Measurements from ENCODE around the gene OGFR. TPM values are rescaled to one million over a fixed set of nuclear protein-coding genes. Genes with fewer than 3 reads are reported as not detected.

The OGFR gene
- total RNA-seq, 1 donor from 2014 or later: 31.0 TPM

DNA sequence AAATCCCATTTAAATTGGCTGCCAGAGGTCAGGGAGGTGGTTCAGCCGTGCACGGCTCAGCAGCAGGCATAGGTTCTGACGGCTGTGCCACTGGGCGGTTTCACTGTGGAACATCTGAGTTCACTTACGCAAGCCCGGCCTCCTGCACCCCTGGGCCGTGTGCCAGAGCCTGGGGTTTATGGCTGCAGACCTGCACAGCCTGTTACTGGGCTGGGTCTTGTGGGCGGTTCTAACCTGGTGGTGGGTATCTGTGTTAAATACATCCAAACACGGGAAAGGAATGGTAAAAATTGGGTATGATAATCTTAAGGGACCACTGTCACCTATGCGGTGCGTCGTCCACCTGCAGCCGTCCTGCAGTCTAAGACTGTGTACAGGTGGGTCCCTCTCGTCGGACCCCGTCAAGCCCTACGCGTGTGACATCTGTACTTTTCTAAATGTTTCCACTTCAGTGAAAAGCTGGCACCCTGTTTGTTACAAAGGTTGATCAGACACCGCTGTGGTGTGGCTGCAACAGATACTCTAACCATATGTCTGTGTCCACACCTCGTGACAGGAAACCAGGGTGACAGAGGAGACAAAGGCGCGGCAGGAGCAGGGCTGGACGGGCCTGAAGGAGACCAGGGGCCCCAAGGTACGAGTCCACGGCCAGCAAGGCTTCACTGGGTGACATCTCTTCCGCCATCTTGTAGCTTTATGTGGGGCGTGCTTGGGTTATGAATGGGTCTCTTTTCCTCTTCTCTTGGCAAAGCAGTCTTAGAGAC, 33.7 kb downstream of the OGFR start:
- Mint-ChIP-seq H3K4me1 (ENCODE audit: low read depth) (peaks cover 5% of the 10 kb centered on the region), H3K36me3 (ENCODE audit: insufficient read depth) (peaks cover 5% of the 10 kb centered on the region), H3K27me3 (no peaks in the 10 kb centered on the region), H3K9me3 (ENCODE audit: low read depth) (no peaks in the 10 kb centered on the region), H3K27ac (no peak overlapping the region), H3K4me3 (ENCODE audit: low read depth) (no peak overlapping the region)
- no peak for DNase-seq (ENCODE audit: low spot score, unreplicated experiment)
- TF ChIP-seq, protein P1, sequence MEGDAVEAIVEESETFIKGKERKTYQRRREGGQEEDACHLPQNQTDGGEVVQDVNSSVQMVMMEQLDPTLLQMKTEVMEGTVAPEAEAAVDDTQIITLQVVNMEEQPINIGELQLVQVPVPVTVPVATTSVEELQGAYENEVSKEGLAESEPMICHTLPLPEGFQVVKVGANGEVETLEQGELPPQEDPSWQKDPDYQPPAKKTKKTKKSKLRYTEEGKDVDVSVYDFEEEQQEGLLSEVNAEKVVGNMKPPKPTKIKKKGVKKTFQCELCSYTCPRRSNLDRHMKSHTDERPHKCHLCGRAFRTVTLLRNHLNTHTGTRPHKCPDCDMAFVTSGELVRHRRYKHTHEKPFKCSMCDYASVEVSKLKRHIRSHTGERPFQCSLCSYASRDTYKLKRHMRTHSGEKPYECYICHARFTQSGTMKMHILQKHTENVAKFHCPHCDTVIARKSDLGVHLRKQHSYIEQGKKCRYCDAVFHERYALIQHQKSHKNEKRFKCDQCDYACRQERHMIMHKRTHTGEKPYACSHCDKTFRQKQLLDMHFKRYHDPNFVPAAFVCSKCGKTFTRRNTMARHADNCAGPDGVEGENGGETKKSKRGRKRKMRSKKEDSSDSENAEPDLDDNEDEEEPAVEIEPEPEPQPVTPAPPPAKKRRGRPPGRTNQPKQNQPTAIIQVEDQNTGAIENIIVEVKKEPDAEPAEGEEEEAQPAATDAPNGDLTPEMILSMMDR (IDR thresholded peaks at IDR 0.05; ENCODE audit: unreplicated experiment): no peak

DNA sequence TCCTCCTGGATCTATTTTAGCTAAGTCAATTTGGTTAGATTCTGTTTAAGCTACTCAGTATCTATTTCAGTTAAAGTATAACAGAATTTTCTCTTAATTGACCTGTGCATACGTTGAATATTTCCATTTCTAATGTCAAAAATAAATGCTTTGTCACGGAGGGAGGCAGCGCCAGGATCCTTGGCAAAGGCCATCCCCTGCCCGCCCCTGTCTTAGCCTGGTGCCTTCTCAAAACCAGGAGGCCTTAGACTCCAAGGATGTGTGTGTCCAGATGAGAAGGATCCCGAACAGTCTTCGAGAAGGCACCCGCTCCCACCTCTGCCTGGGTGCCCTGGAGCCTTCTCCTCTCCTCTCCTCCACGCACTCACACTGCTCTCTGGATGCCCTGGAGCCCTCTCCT, 34.6 kb downstream of the OGFR start:
- Mint-ChIP-seq H3K27ac (no peak overlapping the region), H3K27me3 (no peaks in the 10 kb centered on the region), H3K9me3 (ENCODE audit: low read depth) (no peaks in the 10 kb centered on the region), H3K36me3 (ENCODE audit: insufficient read depth) (peaks cover 5% of the 10 kb centered on the region), H3K4me1 (ENCODE audit: low read depth) (peaks cover 5% of the 10 kb centered on the region), H3K4me3 (ENCODE audit: low read depth) (no peak overlapping the region)
- no peak for DNase-seq (ENCODE audit: low spot score, unreplicated experiment)
- TF ChIP-seq, protein P1 (IDR thresholded peaks at IDR 0.05; ENCODE audit: unreplicated experiment): no peak

DNA sequence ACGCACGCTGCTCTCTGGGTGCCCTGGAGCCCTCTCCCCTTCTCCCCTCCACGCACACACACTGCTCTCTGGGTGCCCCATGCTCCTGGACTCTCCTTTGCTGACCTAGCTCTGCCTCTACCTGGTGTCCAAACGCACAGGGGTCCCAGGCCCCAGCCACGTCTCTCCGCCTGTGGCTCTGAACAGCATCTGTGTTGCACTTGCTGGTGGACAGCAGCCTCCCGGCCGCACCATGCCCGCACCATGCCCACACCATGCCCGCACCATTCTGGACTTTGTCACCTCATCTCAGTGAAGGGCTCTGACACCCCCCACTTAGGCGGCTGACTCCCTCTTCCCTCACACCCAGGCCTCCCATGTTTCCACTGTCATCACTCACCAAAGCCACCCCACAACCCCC, 35.2 kb downstream of the OGFR start:
- Mint-ChIP-seq H3K9me3 (ENCODE audit: low read depth) (no peaks in the 10 kb centered on the region), H3K4me3 (ENCODE audit: low read depth) (no peak overlapping the region), H3K36me3 (ENCODE audit: insufficient read depth) (peaks cover 5% of the 10 kb centered on the region), H3K27me3 (no peaks in the 10 kb centered on the region), H3K4me1 (ENCODE audit: low read depth) (peaks cover 5% of the 10 kb centered on the region), H3K27ac (no peak overlapping the region)
- TF ChIP-seq, protein P1 (IDR thresholded peaks at IDR 0.05; ENCODE audit: unreplicated experiment): no peak
- no peak for DNase-seq (ENCODE audit: low spot score, unreplicated experiment)

DNA sequence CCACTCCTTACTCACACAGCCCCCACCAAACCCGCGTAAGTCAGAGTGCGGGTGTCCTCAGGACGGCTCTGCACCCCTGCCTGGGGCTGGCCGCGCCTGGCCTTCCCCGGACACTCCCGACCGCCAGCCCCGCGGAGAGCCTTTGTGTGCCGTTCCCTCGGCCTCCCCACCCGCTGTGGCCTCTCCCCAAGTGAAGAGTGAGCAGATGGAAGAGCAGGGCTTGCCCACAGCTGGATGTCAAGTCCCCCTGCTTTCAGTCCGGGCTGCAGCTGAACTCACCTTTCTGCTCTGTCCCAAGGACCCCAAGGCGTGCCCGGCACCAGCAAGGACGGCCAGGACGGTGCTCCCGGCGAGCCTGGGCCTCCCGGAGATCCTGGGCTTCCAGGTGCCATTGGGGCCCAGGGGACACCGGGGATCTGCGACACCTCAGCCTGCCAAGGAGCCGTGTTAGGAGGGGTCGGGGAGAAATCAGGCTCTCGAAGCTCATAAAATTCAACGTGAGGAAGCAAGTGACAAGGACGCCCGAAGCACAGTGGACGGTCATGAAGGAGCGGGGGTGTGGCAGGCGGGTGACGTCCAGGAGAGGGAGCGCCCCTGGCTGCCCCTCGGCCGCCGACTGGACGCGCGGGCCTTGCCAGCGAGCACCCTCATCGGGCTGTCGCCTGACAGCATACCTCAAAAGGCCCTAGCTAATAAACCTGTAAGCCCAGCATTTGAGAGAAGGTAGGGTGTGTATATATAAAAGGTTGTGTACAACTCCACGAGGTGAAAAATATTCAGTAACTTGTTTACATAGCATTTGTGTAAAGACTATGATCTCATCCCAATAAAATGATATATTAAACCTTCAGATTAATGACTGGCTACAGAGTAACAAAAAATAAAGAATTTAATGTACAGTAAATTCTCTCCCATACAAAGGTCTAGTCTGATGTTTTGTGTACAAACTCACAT, 35.9 kb downstream of the OGFR start:
- Mint-ChIP-seq H3K27me3 (no peaks in the 10 kb centered on the region), H3K36me3 (ENCODE audit: insufficient read depth) (peaks cover 5% of the 10 kb centered on the region), H3K27ac (no peak overlapping the region), H3K9me3 (ENCODE audit: low read depth) (no peaks in the 10 kb centered on the region), H3K4me1 (ENCODE audit: low read depth) (peaks cover under 1% of the 10 kb centered on the region), H3K4me3 (ENCODE audit: low read depth) (no peak overlapping the region)
- TF ChIP-seq, protein P1 (IDR thresholded peaks at IDR 0.05; ENCODE audit: unreplicated experiment): no peak
- DNase-seq (ENCODE audit: low spot score, unreplicated experiment): no peak

DNA sequence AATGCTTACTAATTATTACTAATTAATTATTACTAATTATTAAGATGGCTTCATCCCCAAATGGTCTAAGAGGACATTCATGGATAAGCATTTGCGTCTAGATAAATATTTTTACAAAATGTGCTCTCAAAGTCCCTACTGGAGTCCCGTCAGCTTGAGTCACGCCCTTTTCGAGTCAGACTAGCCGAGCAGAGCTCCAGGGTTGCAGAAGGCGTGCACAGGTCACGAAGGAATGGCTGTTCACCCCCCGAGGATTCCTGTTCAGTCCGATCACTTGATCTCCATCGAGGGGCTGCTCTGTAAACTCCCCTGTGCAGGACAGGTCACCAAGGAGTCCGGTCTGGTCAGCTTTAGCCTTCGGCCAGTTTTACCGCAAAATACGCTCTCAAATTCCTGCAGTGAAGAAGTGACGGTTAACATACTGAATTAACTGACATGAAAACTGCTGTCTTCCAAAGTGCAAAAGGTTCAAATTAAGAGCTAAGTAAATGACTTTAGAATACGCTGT, 37.1 kb downstream of the OGFR start:
- Mint-ChIP-seq H3K27ac (no peak overlapping the region), H3K9me3 (ENCODE audit: low read depth) (no peaks in the 10 kb centered on the region), H3K27me3 (no peaks in the 10 kb centered on the region), H3K4me1 (ENCODE audit: low read depth) (no peaks in the 10 kb centered on the region), H3K4me3 (ENCODE audit: low read depth) (no peak overlapping the region), H3K36me3 (ENCODE audit: insufficient read depth) (peaks cover 9% of the 10 kb centered on the region)
- DNase-seq (ENCODE audit: low spot score, unreplicated experiment): no peak
- TF ChIP-seq, protein P1 (IDR thresholded peaks at IDR 0.05; ENCODE audit: unreplicated experiment): no peak

All from progenitor cell of endocrine pancreas (in vitro differentiated cells).